AG04450 (cell line): Measurements from ENCODE around the gene ALG5. TPM values are rescaled to one million over a fixed set of nuclear protein-coding genes. Genes with fewer than 3 reads are reported as not detected.

Experiments used
- CTCF ChIA-PET: fragments of 300-600, 350-600 bp; formaldehyde crosslinking; extraction: SDS; loops from one replicate; lab custom pipeline; 2022; ENCODE audit warnings: antibody characterized with exemption, inconsistent platforms; lab: Charles Lee
- POLR2A ChIA-PET: fragments of 350-600 bp; formaldehyde crosslinking; extraction: SDS; loops from one replicate; lab custom pipeline; 2021; ENCODE audit warnings: antibody characterized with exemption, inconsistent platforms; lab: Yijun Ruan, JAX
- DNase-seq: peaks from one replicate; pipeline ENCODE4 v3.0.0-alpha.2; 2011; ENCODE audit warnings: low read depth, low spot score
- H3K27ac ChIP-seq: one replicate; pipeline ENCODE4 v1.5.1; 2012; ENCODE audit warnings: low read depth, low read length, control low read depth
- H3K27me3 ChIP-seq: one replicate; pipeline ENCODE4 v1.6.0; 2012; ENCODE audit warnings: low read length; ENCODE audit not compliant: control insufficient read depth, insufficient read depth
- H3K4me3 ChIP-seq: 2 replicates; pipeline ENCODE4 v1.5.1; 2011; ENCODE audit warnings: mild to moderate bottlenecking, low read depth, low read length, control low read depth
- H3K9me3 ChIP-seq: 2 replicates; pipeline ENCODE4 v1.5.1; 2012; ENCODE audit warnings: low read length; ENCODE audit not compliant: control insufficient read depth, insufficient read depth
- CTCF ChIP-seq: IDR thresholded peaks from 2 replicates; pipeline ENCODE4 v1.5.1; 2011; ENCODE audit warnings: low read depth, low read length, control low read depth, inconsistent platforms
- polyA plus RNA-seq: library from polyadenylated mRNA; depleted of rRNA; stranded (reverse); fragments of >200 nt; gene quantifications from 2 replicates; pipeline ENCODE4 v1.2.3, GENCODE V29; 2011

ALG5 gene
- polyA plus RNA-seq, 1 experiment: 51.6 TPM

GRCh38 chr13:36975172-36975571 is 24.0 kb downstream of the ALG5 start:
- DNase-seq: no peak
- Histone ChIP-seq H3K9me3 (peaks cover 8% of the 10 kb centered on the region), H3K27me3 (no peaks in the 10 kb centered on the region), H3K4me3 (no peak overlapping the region), H3K27ac (no peak overlapping the region)
- CTCF ChIA-PET: interaction anchor here (2.2 kb wide), 1 partner anchor 117 kb away, joined by 16 read pairs; no protein-coding TSS in a partner anchor
- TF ChIP-seq CTCF: no peak
- POLR2A ChIA-PET: no interaction called here

GRCh38 chr13:36973621-36974295 is 25.4 kb downstream of the ALG5 start:
- Histone ChIP-seq H3K27ac (no peak overlapping the region), H3K27me3 (no peaks in the 10 kb centered on the region), H3K9me3 (peaks cover 8% of the 10 kb centered on the region), H3K4me3 (no peak overlapping the region)
- no peak for TF ChIP-seq CTCF
- no peak for DNase-seq
- ChIA-PET CTCF (interaction anchor here (0.7 to 3.2 kb wide), 4 partner anchors 8 to 125 kb away, joined by 3 to 18 read pairs (median 8); no protein-coding TSS in a partner anchor), POLR2A (no interaction called here)

- no peak for DNase-seq
- Histone ChIP-seq H3K4me3 (no peak overlapping the region), H3K9me3 (peaks cover 8% of the 10 kb centered on the region), H3K27ac (no peak overlapping the region), H3K27me3 (no peaks in the 10 kb centered on the region)
- ChIA-PET POLR2A (no interaction called here), CTCF (interaction anchor here (0.6 to 3.2 kb wide), 4 partner anchors 8 to 124 kb away, joined by 3 to 18 read pairs (median 8); no protein-coding TSS in a partner anchor)
- no peak for TF ChIP-seq CTCF
These were observed 26.1 kb downstream of the ALG5 start for GRCh38 chr13:36973009-36973408.

GRCh38 chr13:36966404-36966803 is 32.7 kb downstream of the ALG5 start:
- no peak for DNase-seq
- CTCF ChIA-PET: interaction anchor here (1.2 to 2.7 kb wide), 2 partner anchors 14 to 108 kb away, joined by 4 to 20 read pairs; no protein-coding TSS in a partner anchor
- H3K27ac ChIP-seq: no peak overlapping the region
- H3K9me3 ChIP-seq: no peaks in the 10 kb centered on the region
- POLR2A ChIA-PET: no interaction called here
- no peak for TF ChIP-seq CTCF
- H3K27me3 ChIP-seq: no peaks in the 10 kb centered on the region
- H3K4me3 ChIP-seq: no peak overlapping the region

GRCh38 chr13:36965767-36966166 is 33.4 kb downstream of the ALG5 start:
- ChIA-PET POLR2A (no interaction called here), CTCF (interaction anchor here (1.2 to 2.7 kb wide), 2 partner anchors 15 to 107 kb away, joined by 4 to 20 read pairs; no protein-coding TSS in a partner anchor)
- no peak for TF ChIP-seq CTCF
- peak; percentile 33 for DNase-seq
- no peaks in the 10 kb centered on the region for H3K9me3 ChIP-seq
- H3K4me3 ChIP-seq: no peak overlapping the region
- no peak overlapping the region for H3K27ac ChIP-seq
- no peaks in the 10 kb centered on the region for H3K27me3 ChIP-seq
